DND-41 (cell line): ENCODE measurements around the gene NECTIN1.

Experiments used
- ATAC-seq: fragments of 200-7000 bp; cut with Tn5 transposase; 3 replicates; pipeline ENCODE4 v1.9.1; 2021; ENCODE audit warnings: low read depth; ENCODE audit not compliant: insufficient read depth
- DNase-seq: peaks from one replicate; pipeline ENCODE4 v3.0.0-alpha.2; 2020
- H2AFZ ChIP-seq: 2 replicates; pipeline ENCODE4 v1.6.0; 2012; ENCODE audit warnings: low read depth, low read length
- H3K27ac ChIP-seq: 2 replicates; pipeline ENCODE4 v1.5.1; 2012; ENCODE audit warnings: low read length, inconsistent platforms
- H3K27me3 ChIP-seq: fragments of 200-600 bp; sonication (generic); 2 replicates; pipeline ENCODE4 v1.6.0; 2012; ENCODE audit warnings: low read length, mild to moderate bottlenecking, inconsistent platforms; ENCODE audit not compliant: insufficient read depth, poor library complexity
- H3K36me3 ChIP-seq: 2 replicates; pipeline ENCODE4 v1.5.1; 2012; ENCODE audit warnings: low read length, inconsistent platforms; ENCODE audit not compliant: insufficient read depth
- H3K4me1 ChIP-seq: 2 replicates; pipeline ENCODE4 v1.5.1; 2012; ENCODE audit warnings: mild to moderate bottlenecking, low read length; ENCODE audit not compliant: insufficient read depth
- H3K4me2 ChIP-seq: 2 replicates; pipeline ENCODE4 v1.6.0; 2012; ENCODE audit warnings: mild to moderate bottlenecking, moderate library complexity, low read length, inconsistent platforms; ENCODE audit not compliant: insufficient read depth
- H3K4me3 ChIP-seq, 2 experiments: fragments of 200-600 bp in 1 of 2; shearing (Covaris generic) in 1 of 2; 2 replicates each; pipeline ENCODE4 v1.5.1; 2012 to 2016; ENCODE audit warnings: inconsistent platforms in 2 of 2, low read length in 2 of 2, mild to moderate bottlenecking in 2 of 2, low read depth in 1 of 2, moderate library complexity in 1 of 2
- H3K79me2 ChIP-seq: 2 replicates; pipeline ENCODE4 v1.6.0; 2012; ENCODE audit warnings: low read length, inconsistent platforms; ENCODE audit not compliant: insufficient read depth
- H3K9ac ChIP-seq: 2 replicates; pipeline ENCODE4 v1.6.0; 2012; ENCODE audit warnings: low read depth, mild to moderate bottlenecking, inconsistent platforms, low read length, moderate library complexity
- H3K9me3 ChIP-seq: 2 replicates; pipeline ENCODE4 v1.5.1; 2012; ENCODE audit warnings: low read length, moderate library complexity, mild to moderate bottlenecking, inconsistent platforms; ENCODE audit not compliant: insufficient read depth, severe bottlenecking
- H4K20me1 ChIP-seq: 2 replicates; pipeline ENCODE4 v1.6.0; 2012; ENCODE audit warnings: low read length; ENCODE audit not compliant: insufficient read depth
- EZH2 ChIP-seq: IDR thresholded peaks from 3 replicates; pipeline ENCODE4 v1.6.1; 2012; ENCODE audit warnings: borderline replicate concordance, low read depth, mild to moderate bottlenecking, moderate library complexity, low read length, inconsistent platforms; ENCODE audit not compliant: severe bottlenecking
- TF ChIP-seq, protein P1 (sequence below): IDR thresholded peaks from 2 replicates; pipeline ENCODE4 v1.5.1; 2012; ENCODE audit warnings: borderline replicate concordance, low read length, moderate library complexity, mild to moderate bottlenecking; ENCODE audit not compliant: poor library complexity, severe bottlenecking; ENCODE audit errors: extremely low read depth

Gene NECTIN1

DNA sequence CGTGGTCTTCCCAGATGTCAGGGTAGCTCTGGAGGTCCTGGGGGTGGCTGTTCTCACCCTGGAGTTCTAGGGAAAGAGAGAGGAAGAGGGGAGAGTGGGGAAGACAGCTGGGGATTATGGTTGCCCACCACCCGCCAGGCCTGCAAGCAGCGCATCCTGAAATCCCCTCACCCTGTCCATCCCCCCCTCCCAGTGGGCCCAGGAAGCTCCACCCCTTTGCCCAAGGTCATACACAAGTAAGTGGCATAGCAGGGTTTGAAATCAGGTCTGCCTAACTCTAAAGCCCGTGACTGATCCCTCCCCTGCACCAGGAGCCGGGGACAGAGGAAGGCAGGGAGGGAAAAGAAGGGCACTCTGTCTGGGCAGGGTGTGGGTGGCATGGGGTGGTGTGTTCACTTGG lies 105.3 kb downstream of the NECTIN1 start:
- DNase-seq: no peak
- 0 out of 3 replicates have a peak, but pooled peaks have one; percentile 12 for ATAC-seq
- no peaks in the 10 kb centered on the region for H3K79me2 ChIP-seq
- no peak overlapping the region for H2AFZ ChIP-seq
- peaks cover 12% of the 10 kb centered on the region for H3K27me3 ChIP-seq
- H3K27ac ChIP-seq: no peak overlapping the region
- H4K20me1 ChIP-seq: peaks cover 5% of the 10 kb centered on the region
- H3K9me3 ChIP-seq: no peaks in the 10 kb centered on the region
- no peak overlapping the region for H3K9ac ChIP-seq
- H3K4me1 ChIP-seq: no peaks in the 10 kb centered on the region
- H3K4me2 ChIP-seq: no peak overlapping the region
- no peaks in the 10 kb centered on the region for H3K36me3 ChIP-seq
- no peak overlapping the region for H3K4me3 ChIP-seq
- no peak for TF ChIP-seq EZH2
- TF ChIP-seq, protein P1, sequence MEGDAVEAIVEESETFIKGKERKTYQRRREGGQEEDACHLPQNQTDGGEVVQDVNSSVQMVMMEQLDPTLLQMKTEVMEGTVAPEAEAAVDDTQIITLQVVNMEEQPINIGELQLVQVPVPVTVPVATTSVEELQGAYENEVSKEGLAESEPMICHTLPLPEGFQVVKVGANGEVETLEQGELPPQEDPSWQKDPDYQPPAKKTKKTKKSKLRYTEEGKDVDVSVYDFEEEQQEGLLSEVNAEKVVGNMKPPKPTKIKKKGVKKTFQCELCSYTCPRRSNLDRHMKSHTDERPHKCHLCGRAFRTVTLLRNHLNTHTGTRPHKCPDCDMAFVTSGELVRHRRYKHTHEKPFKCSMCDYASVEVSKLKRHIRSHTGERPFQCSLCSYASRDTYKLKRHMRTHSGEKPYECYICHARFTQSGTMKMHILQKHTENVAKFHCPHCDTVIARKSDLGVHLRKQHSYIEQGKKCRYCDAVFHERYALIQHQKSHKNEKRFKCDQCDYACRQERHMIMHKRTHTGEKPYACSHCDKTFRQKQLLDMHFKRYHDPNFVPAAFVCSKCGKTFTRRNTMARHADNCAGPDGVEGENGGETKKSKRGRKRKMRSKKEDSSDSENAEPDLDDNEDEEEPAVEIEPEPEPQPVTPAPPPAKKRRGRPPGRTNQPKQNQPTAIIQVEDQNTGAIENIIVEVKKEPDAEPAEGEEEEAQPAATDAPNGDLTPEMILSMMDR: no peak

DNA sequence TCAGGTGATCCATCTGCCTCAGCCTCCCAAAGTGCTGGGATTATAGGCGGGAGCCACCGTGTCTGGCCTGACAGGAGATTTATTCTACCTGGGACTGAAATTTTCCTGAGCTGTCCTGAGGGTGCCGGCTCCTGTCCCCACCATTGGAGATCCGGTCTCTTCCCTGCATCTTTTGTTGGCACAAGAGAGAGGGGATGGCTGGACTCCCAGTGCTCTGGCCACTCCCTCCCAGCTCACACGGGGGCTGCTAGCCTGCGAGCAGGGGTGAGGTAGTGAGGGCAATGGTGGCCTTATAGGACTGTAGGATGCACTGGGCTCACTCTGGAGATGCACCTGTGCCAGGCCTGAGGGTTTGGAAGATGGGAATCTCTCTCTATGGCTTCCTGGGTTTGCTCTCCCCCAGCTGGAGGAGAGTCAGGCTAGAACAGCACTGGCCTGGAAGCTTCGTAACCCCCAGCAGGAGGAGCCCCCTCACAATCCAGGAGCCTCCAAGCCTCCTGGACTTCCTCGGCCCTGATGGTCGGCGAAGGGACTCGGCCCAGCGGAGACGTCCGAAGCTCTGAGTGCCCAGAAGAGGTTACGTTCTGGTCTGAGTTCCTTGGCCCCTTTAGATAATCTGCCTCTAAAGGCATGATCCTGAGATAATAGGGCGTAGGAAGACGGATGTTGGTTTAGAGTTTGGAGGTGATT lies 106.4 kb downstream of the NECTIN1 start:
- H3K4me3 ChIP-seq: no peak overlapping the region
- DNase-seq (no peak), ATAC-seq (no peak)
- H3K4me1 ChIP-seq: no peaks in the 10 kb centered on the region
- no peak overlapping the region for H3K4me2 ChIP-seq
- no peaks in the 10 kb centered on the region for H3K36me3 ChIP-seq
- TF ChIP-seq, protein P1: no peak
- no peak for TF ChIP-seq EZH2
- H3K9ac ChIP-seq: no peak overlapping the region
- no peaks in the 10 kb centered on the region for H3K9me3 ChIP-seq
- peaks cover 5% of the 10 kb centered on the region for H4K20me1 ChIP-seq
- H3K27me3 ChIP-seq: peaks cover 12% of the 10 kb centered on the region
- H2AFZ ChIP-seq: no peak overlapping the region
- no peaks in the 10 kb centered on the region for H3K79me2 ChIP-seq
- no peak overlapping the region for H3K27ac ChIP-seq

DNA sequence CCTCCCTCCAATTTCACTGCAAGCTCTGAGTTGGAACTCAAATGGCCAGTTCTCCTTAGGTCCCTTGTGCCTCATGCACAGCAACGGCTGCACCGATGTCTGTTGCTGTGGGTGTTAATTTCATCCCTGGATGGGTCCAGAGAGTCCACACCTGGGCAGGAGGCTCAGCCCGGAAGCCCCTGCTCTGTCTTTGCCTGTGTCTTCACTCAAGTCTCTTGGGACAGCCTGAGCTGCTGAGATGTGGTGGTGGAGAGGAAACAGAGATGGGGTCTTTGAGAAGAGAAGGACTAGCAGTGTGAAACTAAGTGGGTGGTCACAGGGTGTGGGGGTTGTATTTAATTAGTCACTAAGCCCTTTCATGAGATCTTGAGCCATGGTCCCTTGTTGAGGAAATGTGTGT lies 109.3 kb downstream of the NECTIN1 start:
- Histone ChIP-seq H3K36me3 (no peaks in the 10 kb centered on the region), H3K27ac (no peak overlapping the region), H3K9me3 (no peaks in the 10 kb centered on the region), H3K9ac (no peak overlapping the region), H3K79me2 (no peaks in the 10 kb centered on the region), H3K4me1 (no peaks in the 10 kb centered on the region), H3K4me2 (no peak overlapping the region), H3K27me3 (no peaks in the 10 kb centered on the region), H2AFZ (no peak overlapping the region), H4K20me1 (0 out of 2 replicates have a peak, but pooled peaks cover 7% of the 10 kb centered on the region), H3K4me3 (no peak overlapping the region)
- DNase-seq: no peak
- ATAC-seq: no peak
- TF ChIP-seq, protein P1: no peak
- TF ChIP-seq EZH2: no peak
